ENCODE measurements around the gene CLCA2. TPM values are rescaled to one million over a fixed set of nuclear protein-coding genes. Genes with fewer than 3 reads are reported as not detected.

Gene CLCA2
- polyA plus RNA-seq, 1 donor from 2014 or later: not detected

DNA sequence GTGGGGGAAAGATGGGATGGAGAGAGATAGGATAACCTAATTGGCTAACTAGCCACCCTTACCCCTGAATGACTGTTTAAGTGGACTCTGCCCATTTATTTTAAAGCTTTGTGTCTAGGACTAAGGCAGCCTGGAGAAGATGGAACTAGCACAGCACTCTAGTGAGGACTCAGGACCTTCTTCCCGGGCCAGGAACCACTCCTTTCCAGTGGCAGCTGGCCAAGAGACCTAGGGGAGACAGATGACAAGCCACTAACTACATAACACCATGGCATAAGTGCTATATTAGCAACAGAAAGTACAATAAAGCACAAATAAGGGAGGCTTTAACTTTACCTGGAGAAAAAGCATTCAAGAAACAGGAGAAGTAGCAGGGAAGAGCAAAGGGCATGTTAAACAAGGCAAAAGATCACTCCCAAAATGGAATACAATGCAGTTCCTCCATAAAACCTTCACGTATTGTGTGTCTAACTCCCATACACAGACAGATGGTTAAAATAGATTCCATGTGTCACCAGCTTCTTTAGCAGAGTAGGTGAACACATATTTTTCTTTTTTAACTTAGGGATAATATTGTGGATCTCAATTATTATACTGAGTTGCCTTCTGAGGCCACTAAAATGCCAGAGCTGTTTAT lies 65.4 kb downstream of the CLCA2 start:
- Histone ChIP-seq H2AFZ (ENCODE audit: low read depth, low read length) (no peak overlapping the region), H3K79me2 (replicated peaks; ENCODE audit: insufficient read depth, low read length) (no peaks in the 10 kb centered on the region), H3K27ac (ENCODE audit: low read length) (no peak overlapping the region), H3K4me2 (ENCODE audit: low read length) (no peak overlapping the region), H3K4me3 (ENCODE audit: low read length) (no peak overlapping the region), H4K20me1 (ENCODE audit: insufficient read depth) (no peaks in the 10 kb centered on the region), H3F3A (ENCODE audit: insufficient read depth, low read length, poor library complexity, severe bottlenecking) (no peaks in the 10 kb centered on the region), H3K9ac (ENCODE audit: low read length) (no peak overlapping the region), H3K9me3 (ENCODE audit: low read length) (no peaks in the 10 kb centered on the region), H3K9me2 (ENCODE audit: insufficient read depth, low read length) (no peaks in the 10 kb centered on the region), H3K36me3 (ENCODE audit: insufficient read depth, low read length) (no peaks in the 10 kb centered on the region), H3K27me3 (ENCODE audit: insufficient read depth, low read depth, low read length) (no peaks in the 10 kb centered on the region)
- no peak for TF ChIP-seq RAD21 (conservative IDR thresholded peaks at IDR 0.05)
- TF ChIP-seq, protein P1, sequence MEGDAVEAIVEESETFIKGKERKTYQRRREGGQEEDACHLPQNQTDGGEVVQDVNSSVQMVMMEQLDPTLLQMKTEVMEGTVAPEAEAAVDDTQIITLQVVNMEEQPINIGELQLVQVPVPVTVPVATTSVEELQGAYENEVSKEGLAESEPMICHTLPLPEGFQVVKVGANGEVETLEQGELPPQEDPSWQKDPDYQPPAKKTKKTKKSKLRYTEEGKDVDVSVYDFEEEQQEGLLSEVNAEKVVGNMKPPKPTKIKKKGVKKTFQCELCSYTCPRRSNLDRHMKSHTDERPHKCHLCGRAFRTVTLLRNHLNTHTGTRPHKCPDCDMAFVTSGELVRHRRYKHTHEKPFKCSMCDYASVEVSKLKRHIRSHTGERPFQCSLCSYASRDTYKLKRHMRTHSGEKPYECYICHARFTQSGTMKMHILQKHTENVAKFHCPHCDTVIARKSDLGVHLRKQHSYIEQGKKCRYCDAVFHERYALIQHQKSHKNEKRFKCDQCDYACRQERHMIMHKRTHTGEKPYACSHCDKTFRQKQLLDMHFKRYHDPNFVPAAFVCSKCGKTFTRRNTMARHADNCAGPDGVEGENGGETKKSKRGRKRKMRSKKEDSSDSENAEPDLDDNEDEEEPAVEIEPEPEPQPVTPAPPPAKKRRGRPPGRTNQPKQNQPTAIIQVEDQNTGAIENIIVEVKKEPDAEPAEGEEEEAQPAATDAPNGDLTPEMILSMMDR (IDR thresholded peaks at IDR 0.05; ENCODE audit: poor library complexity, severe bottlenecking): no peak
- no peak for TF ChIP-seq POLR2AphosphoS5 (IDR thresholded peaks at IDR 0.05)

DNA sequence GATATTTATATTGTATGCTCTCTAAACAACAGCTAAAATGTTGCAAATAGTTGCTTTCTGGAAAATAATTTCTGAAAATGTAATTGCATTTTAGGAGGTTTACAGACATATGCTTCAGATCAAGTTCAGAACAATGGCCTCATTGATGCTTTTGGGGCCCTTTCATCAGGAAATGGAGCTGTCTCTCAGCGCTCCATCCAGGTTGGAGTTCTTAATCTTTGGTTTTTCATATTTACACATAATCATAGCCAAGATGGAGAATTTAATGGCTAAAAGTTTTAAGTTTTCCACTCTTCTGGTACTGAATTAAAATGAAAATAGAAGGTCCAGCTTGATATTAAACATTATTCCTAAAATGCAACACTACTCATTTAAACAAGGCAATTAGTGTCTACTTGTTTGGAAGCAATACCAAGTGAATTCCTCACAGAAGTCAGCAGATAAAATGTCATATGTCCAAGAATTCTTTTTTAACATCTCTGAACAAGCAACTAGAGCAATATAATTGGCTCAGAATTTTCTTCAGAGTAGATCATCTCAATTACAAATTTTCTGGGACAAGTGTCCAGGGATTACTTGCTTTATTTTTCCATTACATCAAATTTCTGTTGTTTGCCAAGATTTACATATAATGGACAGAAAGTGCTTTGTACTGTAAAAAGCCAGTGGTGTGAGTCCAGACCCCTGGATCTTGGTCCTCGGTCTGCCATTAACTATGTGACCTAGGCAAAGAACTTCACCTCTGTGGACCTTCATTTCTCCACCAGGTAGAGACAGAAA lies 67.4 kb downstream of the CLCA2 start:
- Histone ChIP-seq H3K9ac (ENCODE audit: low read length) (no peak overlapping the region), H3K79me2 (replicated peaks; ENCODE audit: insufficient read depth, low read length) (no peaks in the 10 kb centered on the region), H3K9me3 (ENCODE audit: low read length) (no peaks in the 10 kb centered on the region), H3K36me3 (ENCODE audit: insufficient read depth, low read length) (no peaks in the 10 kb centered on the region), H3F3A (ENCODE audit: insufficient read depth, low read length, poor library complexity, severe bottlenecking) (no peaks in the 10 kb centered on the region), H3K27me3 (ENCODE audit: insufficient read depth, low read depth, low read length) (no peaks in the 10 kb centered on the region), H3K9me2 (ENCODE audit: insufficient read depth, low read length) (no peaks in the 10 kb centered on the region), H3K27ac (ENCODE audit: low read length) (no peak overlapping the region), H3K4me3 (ENCODE audit: low read length) (no peak overlapping the region), H3K4me2 (ENCODE audit: low read length) (no peak overlapping the region), H2AFZ (ENCODE audit: low read depth, low read length) (no peak overlapping the region), H4K20me1 (ENCODE audit: insufficient read depth) (no peaks in the 10 kb centered on the region)
- TF ChIP-seq, protein P1 (IDR thresholded peaks at IDR 0.05; ENCODE audit: poor library complexity, severe bottlenecking): no peak
- TF ChIP-seq POLR2AphosphoS5 (IDR thresholded peaks at IDR 0.05) (no peak), SMC3 (conservative IDR thresholded peaks at IDR 0.05; ENCODE audit: poor library complexity) (no peak), RAD21 (conservative IDR thresholded peaks at IDR 0.05) (no peak), EP300 (conservative IDR thresholded peaks at IDR 0.05; ENCODE audit: poor library complexity, severe bottlenecking) (no peak), TAF1 (IDR thresholded peaks at IDR 0.05; ENCODE audit: low read depth) (no peak), EZH2 (IDR thresholded peaks at IDR 0.05; ENCODE audit: borderline replicate concordance, insufficient read depth, low read length, poor library complexity, severe bottlenecking) (no peak), MXI1 (conservative IDR thresholded peaks at IDR 0.05; ENCODE audit: poor library complexity, severe bottlenecking) (no peak)
- TF ChIP-seq, protein P2, sequence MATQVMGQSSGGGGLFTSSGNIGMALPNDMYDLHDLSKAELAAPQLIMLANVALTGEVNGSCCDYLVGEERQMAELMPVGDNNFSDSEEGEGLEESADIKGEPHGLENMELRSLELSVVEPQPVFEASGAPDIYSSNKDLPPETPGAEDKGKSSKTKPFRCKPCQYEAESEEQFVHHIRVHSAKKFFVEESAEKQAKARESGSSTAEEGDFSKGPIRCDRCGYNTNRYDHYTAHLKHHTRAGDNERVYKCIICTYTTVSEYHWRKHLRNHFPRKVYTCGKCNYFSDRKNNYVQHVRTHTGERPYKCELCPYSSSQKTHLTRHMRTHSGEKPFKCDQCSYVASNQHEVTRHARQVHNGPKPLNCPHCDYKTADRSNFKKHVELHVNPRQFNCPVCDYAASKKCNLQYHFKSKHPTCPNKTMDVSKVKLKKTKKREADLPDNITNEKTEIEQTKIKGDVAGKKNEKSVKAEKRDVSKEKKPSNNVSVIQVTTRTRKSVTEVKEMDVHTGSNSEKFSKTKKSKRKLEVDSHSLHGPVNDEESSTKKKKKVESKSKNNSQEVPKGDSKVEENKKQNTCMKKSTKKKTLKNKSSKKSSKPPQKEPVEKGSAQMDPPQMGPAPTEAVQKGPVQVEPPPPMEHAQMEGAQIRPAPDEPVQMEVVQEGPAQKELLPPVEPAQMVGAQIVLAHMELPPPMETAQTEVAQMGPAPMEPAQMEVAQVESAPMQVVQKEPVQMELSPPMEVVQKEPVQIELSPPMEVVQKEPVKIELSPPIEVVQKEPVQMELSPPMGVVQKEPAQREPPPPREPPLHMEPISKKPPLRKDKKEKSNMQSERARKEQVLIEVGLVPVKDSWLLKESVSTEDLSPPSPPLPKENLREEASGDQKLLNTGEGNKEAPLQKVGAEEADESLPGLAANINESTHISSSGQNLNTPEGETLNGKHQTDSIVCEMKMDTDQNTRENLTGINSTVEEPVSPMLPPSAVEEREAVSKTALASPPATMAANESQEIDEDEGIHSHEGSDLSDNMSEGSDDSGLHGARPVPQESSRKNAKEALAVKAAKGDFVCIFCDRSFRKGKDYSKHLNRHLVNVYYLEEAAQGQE (IDR thresholded peaks at IDR 0.05; ENCODE audit: borderline replicate concordance): no peak

Data from neural cell (in vitro differentiated cells).